Measurements from ENCODE around the gene MAD1L1.
"Not testable (repeated sequence)": the region's sequence is repeated elsewhere in the genome, so short reads cannot be mapped to it uniquely, and the experiment has no call there.

MAD1L1 gene

GRCh38 chr7:2269991-2270460 is 37.3 kb upstream of the MAD1L1 start:
- Histone ChIP-seq H4K20me1 (ENCODE audit: control insufficient read depth, insufficient read depth, low read depth, low read length) (peaks cover 3% of the 10 kb centered on the region; the same call in 1 of the 2 replicates), H3K9me2 (replicated peaks; ENCODE audit: control insufficient read depth, low read length) (no peaks in the 10 kb centered on the region), H3K4me2 (ENCODE audit: low read length) (no peak overlapping the region), H3K27ac (ENCODE audit: low read depth, low read length) (no peak overlapping the region), H3K9me3 (ENCODE audit: control insufficient read depth, insufficient read depth, low read length) (no peaks in the 10 kb centered on the region), H3F3A (ENCODE audit: control insufficient read depth, insufficient read depth) (no peaks in the 10 kb centered on the region), H3K36me3 (ENCODE audit: control insufficient read depth, low read length) (peaks cover 17% of the 10 kb centered on the region; the same call in 1 of the 2 replicates), H3K4me3 (ENCODE audit: low read length) (no peak overlapping the region), H3K79me2 (ENCODE audit: control insufficient read depth, low read length) (no peaks in the 10 kb centered on the region), H3K4me1 (ENCODE audit: control insufficient read depth, low read length) (no peaks in the 10 kb centered on the region), H3K27me3 (ENCODE audit: control insufficient read depth, low read length) (no peaks in the 10 kb centered on the region)
- TF ChIP-seq CTCF (IDR thresholded peaks at IDR 0.05; ENCODE audit: low read depth, low read length, poor library complexity, severe bottlenecking): no peak
- TF ChIP-seq EZH2phosphoT487 (IDR thresholded peaks at IDR 0.05; ENCODE audit: borderline replicate concordance, low read length): no peak

- not testable (repeated sequence) for H3K9me3 ChIP-seq (ENCODE audit: control insufficient read depth, insufficient read depth, low read length); H3K79me2 ChIP-seq (ENCODE audit: control insufficient read depth, low read length); H3K4me2 ChIP-seq (ENCODE audit: low read length); H3F3A ChIP-seq (ENCODE audit: control insufficient read depth, insufficient read depth); H3K27ac ChIP-seq (ENCODE audit: low read depth, low read length); H3K4me1 ChIP-seq (ENCODE audit: control insufficient read depth, low read length); H3K9me2 ChIP-seq (replicated peaks; ENCODE audit: control insufficient read depth, low read length); H3K27me3 ChIP-seq (ENCODE audit: control insufficient read depth, low read length); H3K4me3 ChIP-seq (ENCODE audit: low read length); H4K20me1 ChIP-seq (ENCODE audit: control insufficient read depth, insufficient read depth, low read depth, low read length)
- H3K36me3 ChIP-seq (ENCODE audit: control insufficient read depth, low read length): peaks cover 16% of the 10 kb centered on the region; the same call in 1 of the 2 replicates
These were observed 36.6 kb upstream of the MAD1L1 start for GRCh38 chr7:2269089-2269990.

GRCh38 chr7:2266911-2267310 is 34.2 kb upstream of the MAD1L1 start:
- no peak overlapping the region for H3K27ac ChIP-seq (ENCODE audit: low read depth, low read length)
- TF ChIP-seq CTCF (IDR thresholded peaks at IDR 0.05; ENCODE audit: low read depth, low read length, poor library complexity, severe bottlenecking) (no peak), EZH2phosphoT487 (IDR thresholded peaks at IDR 0.05; ENCODE audit: borderline replicate concordance, low read length) (no peak)
- H3K9me3 ChIP-seq (ENCODE audit: control insufficient read depth, insufficient read depth, low read length): no peaks in the 10 kb centered on the region
- no peak overlapping the region for H3K4me3 ChIP-seq (ENCODE audit: low read length)
- H3K4me1 ChIP-seq (ENCODE audit: control insufficient read depth, low read length): peaks cover 7% of the 10 kb centered on the region
- no peaks in the 10 kb centered on the region for H3F3A ChIP-seq (ENCODE audit: control insufficient read depth, insufficient read depth)
- peaks cover 3% of the 10 kb centered on the region; the same call in 1 of the 2 replicates for H4K20me1 ChIP-seq (ENCODE audit: control insufficient read depth, insufficient read depth, low read depth, low read length)
- H3K9me2 ChIP-seq (replicated peaks; ENCODE audit: control insufficient read depth, low read length): no peaks in the 10 kb centered on the region
- H3K27me3 ChIP-seq (ENCODE audit: control insufficient read depth, low read length): no peaks in the 10 kb centered on the region
- no peak overlapping the region for H3K4me2 ChIP-seq (ENCODE audit: low read length)
- H3K79me2 ChIP-seq (ENCODE audit: control insufficient read depth, low read length): no peaks in the 10 kb centered on the region
- peaks cover 22% of the 10 kb centered on the region; the same call in 1 of the 2 replicates for H3K36me3 ChIP-seq (ENCODE audit: control insufficient read depth, low read length)

- Histone ChIP-seq H3F3A (ENCODE audit: control insufficient read depth, insufficient read depth) (no peaks in the 10 kb centered on the region; the same call in 1 of the 2 replicates), H3K9me2 (replicated peaks; ENCODE audit: control insufficient read depth, low read length) (no peaks in the 10 kb centered on the region), H3K4me1 (ENCODE audit: control insufficient read depth, low read length) (peaks cover 34% of the 10 kb centered on the region), H3K27me3 (ENCODE audit: control insufficient read depth, low read length) (no peaks in the 10 kb centered on the region), H3K27ac (ENCODE audit: low read depth, low read length) (no peak overlapping the region), H3K79me2 (ENCODE audit: control insufficient read depth, low read length) (no peaks in the 10 kb centered on the region), H3K9me3 (ENCODE audit: control insufficient read depth, insufficient read depth, low read length) (no peaks in the 10 kb centered on the region), H3K4me3 (ENCODE audit: low read length) (no peak overlapping the region), H3K36me3 (ENCODE audit: control insufficient read depth, low read length) (peaks cover 15% of the 10 kb centered on the region), H3K4me2 (ENCODE audit: low read length) (no peak overlapping the region), H4K20me1 (ENCODE audit: control insufficient read depth, insufficient read depth, low read depth, low read length) (no peaks in the 10 kb centered on the region)
- TF ChIP-seq EZH2phosphoT487 (IDR thresholded peaks at IDR 0.05; ENCODE audit: borderline replicate concordance, low read length): no peak
- TF ChIP-seq CTCF (IDR thresholded peaks at IDR 0.05; ENCODE audit: low read depth, low read length, poor library complexity, severe bottlenecking): no peak
These were observed 31.4 kb upstream of the MAD1L1 start for GRCh38 chr7:2264158-2264557.
